Endothelial cell of umbilical vein (primary cell): ENCODE data around the gene DNAH6. TPM values are rescaled to one million over a fixed set of nuclear protein-coding genes. Genes with fewer than 3 reads are reported as not detected.

Experiments
- BruUV-seq: library from RNA; stranded (reverse); fragments of 400-500 nt; replicated peaks from 2 replicates; lab custom pipeline; 2021; lab: Mats Ljungman, UMichigan
- CTCF ChIA-PET: fragments of 300-600, 350-600 bp; sonication (Branson Sonifier 250); formaldehyde crosslinking; loops from one replicate; lab custom pipeline; 2021; ENCODE audit warnings: antibody characterized with exemption, inconsistent platforms; lab: Charles Lee
- POLR2A ChIA-PET: fragments of 300-600, 350-600 bp; sonication (Branson Sonifier 250); formaldehyde crosslinking; loops from one replicate; lab custom pipeline; 2021; ENCODE audit warnings: antibody characterized with exemption, inconsistent platforms; lab: Charles Lee
- DNase-seq: peaks from one replicate; pipeline ENCODE4 v3.0.0-alpha.2; 2011; ENCODE audit warnings: low read depth, low spot score
- FAIRE-seq: peaks from 2 replicates; lab custom pipeline; 2011; peaks lifted over from hg19 to GRCh38; lab: Jason Lieb, UNC
- H2AFZ ChIP-seq: 2 replicates; pipeline ENCODE4 v1.6.0; 2012; ENCODE audit warnings: low read depth, low read length, control low read depth, inconsistent platforms
- H3K27ac ChIP-seq: 2 replicates; pipeline ENCODE4 v1.5.1; 2011; ENCODE audit warnings: low read depth, mild to moderate bottlenecking, control low read depth, low read length, moderate library complexity; ENCODE audit not compliant: insufficient read depth
- H3K27me3 ChIP-seq, 2 experiments: 2 replicates each; pipeline versions ENCODE4 v1.6.0 to v1.6.1; 2011; ENCODE audit warnings: low read length in 2 of 2, mixed read lengths in 1 of 2; ENCODE audit not compliant: control insufficient read depth in 2 of 2, insufficient read depth in 2 of 2
- H3K36me3 ChIP-seq, 2 experiments: 2 replicates in 1 of 2; 3 replicates in 1 of 2; pipeline ENCODE4 v1.5.1; 2011; ENCODE audit warnings: low read length in 2 of 2, mild to moderate bottlenecking in 1 of 2, moderate library complexity in 1 of 2; ENCODE audit not compliant: control insufficient read depth in 2 of 2, insufficient read depth in 2 of 2; ENCODE audit errors: extremely low read depth in 1 of 2
- H3K4me1 ChIP-seq: 3 replicates; pipeline ENCODE4 v1.5.1; 2011; ENCODE audit warnings: mild to moderate bottlenecking, low read length; ENCODE audit not compliant: control insufficient read depth, insufficient read depth; ENCODE audit errors: extremely low read depth
- H3K4me2 ChIP-seq: 2 replicates; pipeline ENCODE4 v1.6.1; 2011; ENCODE audit warnings: low read length, control low read depth, mixed read lengths; ENCODE audit not compliant: insufficient read depth
- H3K4me3 ChIP-seq, 3 experiments: fragments of 200-600 bp in 1 of 3; sonication (generic), shearing (Covaris generic) in 1 of 3; replicated peaks in 1 of 3; 2 replicates each; pipeline ENCODE4 v1.5.1; 2011 to 2016; ENCODE audit warnings: control low read depth in 3 of 3, low read length in 3 of 3, mild to moderate bottlenecking in 2 of 3, inconsistent platforms in 1 of 3, low read depth in 1 of 3, moderate library complexity in 1 of 3; ENCODE audit not compliant: insufficient read depth in 1 of 3
- H3K79me2 ChIP-seq: 2 replicates; pipeline ENCODE4 v1.6.0; 2012; ENCODE audit warnings: low read length, inconsistent platforms; ENCODE audit not compliant: control insufficient read depth, insufficient read depth
- H3K9ac ChIP-seq: replicated peaks from 2 replicates; pipeline ENCODE3; 2011; ENCODE audit warnings: low read length, control low read depth; ENCODE audit not compliant: insufficient read depth; ENCODE audit errors: extremely low read depth
- H3K9me1 ChIP-seq: replicated peaks from 3 replicates; pipeline ENCODE4 v1.6.0; 2011; ENCODE audit warnings: mild to moderate bottlenecking, low read length; ENCODE audit not compliant: control insufficient read depth, insufficient read depth; ENCODE audit errors: extremely low read depth
- H3K9me3 ChIP-seq: replicated peaks from 2 replicates; pipeline ENCODE4 v1.5.1; 2012; ENCODE audit warnings: low read length, inconsistent platforms; ENCODE audit not compliant: control insufficient read depth, insufficient read depth
- H4K20me1 ChIP-seq: replicated peaks from 2 replicates; pipeline ENCODE3; 2011; ENCODE audit warnings: mild to moderate bottlenecking, low read length; ENCODE audit not compliant: control insufficient read depth, insufficient read depth; ENCODE audit errors: extremely low read depth
- EZH2 ChIP-seq: IDR thresholded peaks from 2 replicates; pipeline ENCODE4 v1.6.1; 2012; ENCODE audit warnings: borderline replicate concordance, low read depth, mild to moderate bottlenecking, moderate library complexity, low read length, inconsistent platforms; ENCODE audit not compliant: severe bottlenecking
- FOS ChIP-seq: IDR thresholded peaks from 2 replicates; pipeline ENCODE4 v1.6.1; 2011; ENCODE audit warnings: mild to moderate bottlenecking, low read length, moderate library complexity, borderline replicate concordance; ENCODE audit not compliant: insufficient read depth
- GATA2 ChIP-seq: IDR thresholded peaks from 2 replicates; pipeline ENCODE4 v1.7.0; 2011; ENCODE audit warnings: low read depth, mild to moderate bottlenecking, moderate library complexity, mixed read lengths, low read length; ENCODE audit not compliant: insufficient read length, insufficient read depth
- JUN ChIP-seq: IDR thresholded peaks from 2 replicates; pipeline ENCODE4 v1.6.1; 2011; ENCODE audit warnings: borderline replicate concordance, low read depth; ENCODE audit not compliant: insufficient read length, insufficient read depth
- MAX ChIP-seq: IDR thresholded peaks from 2 replicates; pipeline ENCODE4 v1.6.1; 2011; ENCODE audit not compliant: insufficient read depth, insufficient read length
- MYC ChIP-seq: IDR thresholded peaks from one replicate; pipeline ENCODE4 v1.6.1; 2011; ENCODE audit warnings: mild to moderate bottlenecking, low read depth, low read length
- POLR2A ChIP-seq: IDR thresholded peaks from 2 replicates; pipeline ENCODE4 v1.6.1; 2012; ENCODE audit warnings: low read depth, mild to moderate bottlenecking, control low read depth, low read length
- POLR2AphosphoS5 ChIP-seq: IDR thresholded peaks from 2 replicates; pipeline ENCODE4 v1.6.1; 2012; ENCODE audit warnings: low read depth, mild to moderate bottlenecking, control low read depth, low read length, moderate library complexity; ENCODE audit not compliant: insufficient read depth
- dilution Hi-C: fragments of 300-500 bp; cut with MboI; formaldehyde crosslinking; loops from one replicate; pipeline ENCODE4 v1.15.0; 2019; ENCODE audit warnings: low sequenced_read_pairs; ENCODE audit not compliant: extremely low pct_ligation_motif_present
- intact Hi-C: fragments of 100-400 bp; cut with micrococcal nuclease; formaldehyde crosslinking; loops from one replicate; pipeline ENCODE4 v1.10.0; 2022
- polyA plus RNA-seq, 4 experiments: library from polyadenylated mRNA; depleted of rRNA in 3 of 4; stranded (reverse) in 3 of 4; unstranded in 1 of 4; fragments of >200 nt; gene quantifications; 2 replicates each; pipeline versions ENCODE4 v1.2.1 to v1.2.3, GENCODE V29; 2011 to 2012; ENCODE audit warnings: missing spikeins in 1 of 4
- total RNA-seq: library from RNA; stranded (reverse); gene quantifications from 2 replicates; pipeline ENCODE4 v1.2.3, GENCODE V29; 2021
- TF ChIP-seq, protein P1 (sequence below), 2 donors: IDR thresholded peaks; 1 replicate in 1 of 2; 2 replicates in 1 of 2; pipeline ENCODE4 v1.5.1; 2011; ENCODE audit warnings: low read length in 2 of 2, mild to moderate bottlenecking in 2 of 2, moderate library complexity in 2 of 2, control low read depth in 1 of 2, inconsistent platforms in 1 of 2, low read depth in 1 of 2; ENCODE audit not compliant: insufficient read depth in 1 of 2; ENCODE audit errors: extremely low read depth in 1 of 2

DNAH6 gene
- total and polyA plus RNA-seq, 2 donors (not counting 3 experiments of a cell fraction or from before 2014, with no cell fraction given), result 0.24 TPM; not detected in 1

DNA sequence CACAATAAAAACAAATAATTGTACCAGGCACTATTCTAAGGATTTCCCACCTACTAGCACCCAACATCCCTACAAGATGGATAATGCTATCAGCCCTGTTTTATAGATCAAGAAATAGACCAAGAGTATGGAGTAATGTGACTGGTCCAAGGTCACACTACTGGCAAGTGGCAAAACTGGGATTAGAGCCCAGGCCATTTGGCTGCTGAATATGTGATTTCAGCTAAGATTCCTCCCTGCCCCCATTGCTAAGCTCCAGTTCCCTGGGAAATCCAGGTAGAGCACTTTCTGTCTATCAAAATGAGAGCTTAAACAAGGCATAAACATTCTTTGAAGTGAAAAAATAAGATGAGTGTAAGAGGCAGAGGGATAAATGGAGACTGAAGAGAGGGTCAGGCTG is 157.8 kb downstream of the DNAH6 start:
- Histone ChIP-seq H2AFZ (no peak overlapping the region), H3K9ac (no peak overlapping the region), H3K4me3 (no peak overlapping the region), H3K4me2 (no peak overlapping the region), H3K27ac (no peak overlapping the region), H3K27me3 (no peaks in the 10 kb centered on the region), H3K4me1 (no peaks in the 10 kb centered on the region), H3K36me3 (no peaks in the 10 kb centered on the region), H4K20me1 (no peaks in the 10 kb centered on the region), H3K79me2 (no peaks in the 10 kb centered on the region), H3K9me1 (no peaks in the 10 kb centered on the region), H3K9me3 (no peaks in the 10 kb centered on the region)
- TF ChIP-seq POLR2A, result no peak
- no peak for TF ChIP-seq JUN
- intact Hi-C loops, result no loop called here
- DNase-seq, result no peak
- FAIRE-seq, result no peak
- dilution Hi-C loops, result no loop called here
- ChIA-PET POLR2A (no interaction called here), CTCF (no interaction called here)
- no TSS peak for BruUV-seq

DNA sequence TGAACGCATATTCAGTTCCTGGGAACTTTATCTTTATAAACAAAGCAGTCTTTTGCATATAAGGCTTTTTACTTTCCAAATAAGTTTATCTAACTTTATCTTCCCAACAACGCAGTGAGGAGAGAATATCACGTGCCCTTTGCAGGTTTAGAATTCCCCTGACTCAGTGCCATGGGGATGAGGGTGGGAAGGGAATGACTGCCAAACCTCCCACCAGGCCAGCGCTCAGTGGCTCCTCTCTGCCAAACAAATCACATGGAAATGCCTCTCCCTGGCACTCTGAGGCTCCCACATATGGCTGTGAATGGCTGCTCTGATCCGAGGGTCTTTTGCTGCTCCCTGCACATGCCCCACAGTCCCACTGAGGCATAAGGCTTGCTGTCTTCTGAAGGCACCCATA is 158.3 kb downstream of the DNAH6 start:
- Histone ChIP-seq H3K79me2 (no peaks in the 10 kb centered on the region), H3K9ac (no peak overlapping the region), H3K4me1 (no peaks in the 10 kb centered on the region), H3K9me3 (no peaks in the 10 kb centered on the region), H4K20me1 (no peaks in the 10 kb centered on the region), H2AFZ (no peak overlapping the region), H3K36me3 (no peaks in the 10 kb centered on the region), H3K4me3 (no peak overlapping the region), H3K27ac (no peak overlapping the region), H3K27me3 (no peaks in the 10 kb centered on the region), H3K4me2 (no peak overlapping the region), H3K9me1 (no peaks in the 10 kb centered on the region)
- DNase-seq (no peak), FAIRE-seq (no peak)
- intact Hi-C loops (no loop called here), dilution Hi-C loops (no loop called here)
- ChIA-PET POLR2A (no interaction called here), CTCF (no interaction called here)
- BruUV-seq, result no TSS peak
- no peak for TF ChIP-seq GATA2
- TF ChIP-seq JUN, result no peak
- TF ChIP-seq POLR2A, result no peak
- TF ChIP-seq POLR2AphosphoS5, result no peak
- TF ChIP-seq MAX, result no peak
- TF ChIP-seq FOS, result no peak
- TF ChIP-seq, protein P1, sequence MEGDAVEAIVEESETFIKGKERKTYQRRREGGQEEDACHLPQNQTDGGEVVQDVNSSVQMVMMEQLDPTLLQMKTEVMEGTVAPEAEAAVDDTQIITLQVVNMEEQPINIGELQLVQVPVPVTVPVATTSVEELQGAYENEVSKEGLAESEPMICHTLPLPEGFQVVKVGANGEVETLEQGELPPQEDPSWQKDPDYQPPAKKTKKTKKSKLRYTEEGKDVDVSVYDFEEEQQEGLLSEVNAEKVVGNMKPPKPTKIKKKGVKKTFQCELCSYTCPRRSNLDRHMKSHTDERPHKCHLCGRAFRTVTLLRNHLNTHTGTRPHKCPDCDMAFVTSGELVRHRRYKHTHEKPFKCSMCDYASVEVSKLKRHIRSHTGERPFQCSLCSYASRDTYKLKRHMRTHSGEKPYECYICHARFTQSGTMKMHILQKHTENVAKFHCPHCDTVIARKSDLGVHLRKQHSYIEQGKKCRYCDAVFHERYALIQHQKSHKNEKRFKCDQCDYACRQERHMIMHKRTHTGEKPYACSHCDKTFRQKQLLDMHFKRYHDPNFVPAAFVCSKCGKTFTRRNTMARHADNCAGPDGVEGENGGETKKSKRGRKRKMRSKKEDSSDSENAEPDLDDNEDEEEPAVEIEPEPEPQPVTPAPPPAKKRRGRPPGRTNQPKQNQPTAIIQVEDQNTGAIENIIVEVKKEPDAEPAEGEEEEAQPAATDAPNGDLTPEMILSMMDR (IDR thresholded peaks at IDR 0.05; ENCODE audit: extremely low read depth in 1 of 2, insufficient read depth in 1 of 2, low read depth in 1 of 2, low read length in 2 of 2), result no peak
- no peak for TF ChIP-seq MYC
- no peak for TF ChIP-seq EZH2
